ENCODE data around the gene ZBTB7C. TPM values are rescaled to one million over a fixed set of nuclear protein-coding genes. Genes with fewer than 3 reads are reported as not detected.

The ZBTB7C gene
- total RNA-seq, 1 donor from 2014 or later, result 7.4 TPM

- no peaks in the 10 kb centered on the region for H3K27me3 Mint-ChIP-seq (ENCODE audit: low read depth)
- TF ChIP-seq CTCF (IDR thresholded peaks at IDR 0.05; ENCODE audit: unreplicated experiment), result no peak
- no peak overlapping the region for H3K4me3 Mint-ChIP-seq
- peaks cover 19% of the 10 kb centered on the region for H3K4me1 Mint-ChIP-seq
- peaks cover 26% of the 10 kb centered on the region for H3K9me3 Mint-ChIP-seq
- peaks cover 5% of the 10 kb centered on the region for H3K36me3 Mint-ChIP-seq
- no peak for DNase-seq (ENCODE audit: low spot score in 2 of 2, unreplicated experiment in 2 of 2)
- no peak overlapping the region for H3K27ac Mint-ChIP-seq
Measured at GRCh38 chr18:48013162-48013561, 396.0 kb downstream of the ZBTB7C start.

- Mint-ChIP-seq H3K27ac (no peak overlapping the region), H3K4me1 (peaks cover 11% of the 10 kb centered on the region), H3K4me3 (no peak overlapping the region), H3K27me3 (ENCODE audit: low read depth) (no peaks in the 10 kb centered on the region), H3K9me3 (peaks cover 26% of the 10 kb centered on the region), H3K36me3 (peaks cover 5% of the 10 kb centered on the region)
- no peak for TF ChIP-seq CTCF (IDR thresholded peaks at IDR 0.05; ENCODE audit: unreplicated experiment)
- DNase-seq (ENCODE audit: low spot score in 2 of 2, unreplicated experiment in 2 of 2), result no peak
Measured at GRCh38 chr18:48011926-48012465, 397.2 kb downstream of the ZBTB7C start.

- Mint-ChIP-seq H3K27ac (no peak overlapping the region), H3K4me3 (no peak overlapping the region), H3K36me3 (peaks cover 5% of the 10 kb centered on the region), H3K4me1 (peaks cover 8% of the 10 kb centered on the region), H3K27me3 (ENCODE audit: low read depth) (no peaks in the 10 kb centered on the region), H3K9me3 (peaks cover 24% of the 10 kb centered on the region)
- DNase-seq (ENCODE audit: low spot score in 2 of 2, unreplicated experiment in 2 of 2), result no peak
- no peak for TF ChIP-seq CTCF (IDR thresholded peaks at IDR 0.05; ENCODE audit: unreplicated experiment)
Measured at GRCh38 chr18:48010264-48010663, 398.9 kb downstream of the ZBTB7C start.

- TF ChIP-seq CTCF (IDR thresholded peaks at IDR 0.05; ENCODE audit: unreplicated experiment), result no peak
- no peaks in the 10 kb centered on the region for H3K36me3 Mint-ChIP-seq
- no peak for DNase-seq (ENCODE audit: low spot score in 2 of 2, unreplicated experiment in 2 of 2)
- H3K9me3 Mint-ChIP-seq, result peaks cover 15% of the 10 kb centered on the region
- H3K27ac Mint-ChIP-seq, result no peak overlapping the region
- peaks cover 8% of the 10 kb centered on the region for H3K4me1 Mint-ChIP-seq
- peak overlapping the region; percentile 72 for H3K4me3 Mint-ChIP-seq
- H3K27me3 Mint-ChIP-seq (ENCODE audit: low read depth), result no peaks in the 10 kb centered on the region
Measured at GRCh38 chr18:48009116-48009745, 400.0 kb downstream of the ZBTB7C start.

- Mint-ChIP-seq H3K9me3 (peaks cover 4% of the 10 kb centered on the region), H3K27me3 (ENCODE audit: low read depth) (no peaks in the 10 kb centered on the region), H3K4me3 (peak overlapping the region; percentile 72), H3K4me1 (peaks cover 11% of the 10 kb centered on the region), H3K27ac (peak overlapping the region; percentile 75), H3K36me3 (no peaks in the 10 kb centered on the region)
- DNase-seq (ENCODE audit: low spot score in 2 of 2, unreplicated experiment in 2 of 2), result peak; percentile 63 to 79
- TF ChIP-seq CTCF (IDR thresholded peaks at IDR 0.05; ENCODE audit: unreplicated experiment), result peak; percentile 77
Measured at GRCh38 chr18:48007955-48008701, 401.1 kb downstream of the ZBTB7C start.

Measured in mesothelial cell of epicardium (in vitro differentiated cells).